HS-27A (cell line): ENCODE data around the gene PPP1R7.
"Not testable (repeated sequence)": the region's sequence is repeated elsewhere in the genome, so short reads cannot be mapped to it uniquely, and the experiment has no call there.

Experiments
- DNase-seq: peaks from one replicate; pipeline ENCODE4 v3.0.0-alpha.2; 2012; ENCODE audit warnings: low read depth, missing footprints

PPP1R7 gene, protein sequence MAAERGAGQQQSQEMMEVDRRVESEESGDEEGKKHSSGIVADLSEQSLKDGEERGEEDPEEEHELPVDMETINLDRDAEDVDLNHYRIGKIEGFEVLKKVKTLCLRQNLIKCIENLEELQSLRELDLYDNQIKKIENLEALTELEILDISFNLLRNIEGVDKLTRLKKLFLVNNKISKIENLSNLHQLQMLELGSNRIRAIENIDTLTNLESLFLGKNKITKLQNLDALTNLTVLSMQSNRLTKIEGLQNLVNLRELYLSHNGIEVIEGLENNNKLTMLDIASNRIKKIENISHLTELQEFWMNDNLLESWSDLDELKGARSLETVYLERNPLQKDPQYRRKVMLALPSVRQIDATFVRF

GRCh38 chr2:241149925-241150659, at the start of gene PPP1R7:
Gene PPP1R7, plus strand, starts transcription at chr2:241150467. Its CDS starts 29 bp downstream, at chr2:241150496.
- DNase-seq, result peak; percentile 26

- peak; percentile 9 for DNase-seq
These were observed 47.9 kb upstream of the PPP1R7 start, which contains the start of gene MTERF4 for GRCh38 chr2:241102239-241102803. Gene MTERF4, minus strand, starts transcription at chr2:241102287. Its CDS starts 14 bp downstream, at chr2:241102273.

DNA sequence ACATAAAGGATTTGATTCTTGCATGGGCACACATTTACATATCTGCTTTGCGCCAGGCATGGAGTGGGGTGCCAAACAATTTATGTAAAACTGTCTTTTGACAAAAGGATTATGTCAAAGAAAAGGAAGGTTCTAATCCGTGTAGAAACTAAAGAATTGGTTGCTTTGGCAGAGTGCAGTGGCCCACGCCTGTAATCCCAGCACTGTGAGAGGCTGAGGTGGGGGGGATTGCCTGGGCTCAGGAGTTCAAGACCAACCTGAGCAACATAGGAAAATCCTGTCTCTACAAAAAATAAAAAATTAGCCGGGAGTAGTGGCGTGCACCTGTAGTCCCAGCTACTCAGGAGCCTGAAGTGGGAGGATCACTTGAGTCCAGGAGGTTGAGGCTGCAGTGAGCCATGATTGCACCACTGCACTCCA, 47.1 kb upstream of the PPP1R7 start:
- DNase-seq, result no peak

GRCh38 chr2:241104611-241105010, 45.7 kb upstream of the PPP1R7 start:
- not testable (repeated sequence) for DNase-seq

DNA sequence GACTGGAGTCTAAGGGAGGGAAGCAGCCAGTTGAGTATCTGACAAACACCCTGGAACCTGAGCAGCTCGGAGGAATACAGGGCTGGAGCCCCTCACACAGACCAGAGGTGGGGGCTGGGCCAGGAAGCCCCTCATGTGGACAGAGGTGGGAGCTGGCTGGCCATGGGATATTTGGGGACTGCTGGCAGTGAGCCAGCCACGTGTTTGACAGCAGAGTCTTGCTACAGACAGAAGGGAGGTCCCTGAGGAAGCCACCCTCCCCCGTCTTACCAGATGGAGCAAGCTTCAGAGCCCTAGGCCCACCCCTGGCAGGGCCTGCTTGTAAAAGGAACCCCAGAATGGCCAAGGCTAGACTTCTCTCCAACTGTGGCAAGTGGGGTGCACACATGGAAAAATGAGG, 44.6 kb upstream of the PPP1R7 start:
- no peak for DNase-seq

- DNase-seq, result no peak
These were observed 43.1 kb upstream of the PPP1R7 start for GRCh38 chr2:241107031-241107783.

- no peak for DNase-seq
These were observed 41.7 kb upstream of the PPP1R7 start for GRCh38 chr2:241108271-241109209.

GRCh38 chr2:241109210-241110088, 40.8 kb upstream of the PPP1R7 start:
- no peak for DNase-seq

DNA sequence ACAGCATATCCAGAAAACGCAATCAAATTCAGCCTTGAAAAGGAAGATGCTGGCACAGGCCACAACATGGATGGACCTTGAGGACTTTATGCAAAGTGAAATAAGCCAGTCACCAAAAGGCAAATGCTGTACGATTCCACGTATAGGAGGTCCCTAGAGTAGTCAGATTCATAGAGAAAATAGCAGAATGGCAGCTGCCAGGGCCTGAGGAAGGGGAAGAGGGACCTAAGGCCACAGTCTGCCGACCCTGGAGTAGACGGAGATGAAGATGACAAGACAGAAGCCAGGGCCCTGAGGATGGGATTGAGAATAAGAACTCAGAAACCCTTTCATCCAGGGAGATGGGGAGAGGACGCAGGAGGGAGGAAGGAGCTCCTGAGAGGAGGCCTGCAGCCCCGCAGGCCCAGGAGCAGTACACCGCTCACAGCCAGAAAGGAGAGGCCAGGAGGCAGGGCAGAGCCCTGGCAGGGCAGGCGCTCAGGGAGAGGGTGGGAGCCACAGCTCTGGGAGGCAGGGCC, 40.1 kb upstream of the PPP1R7 start:
- DNase-seq, result no peak

- DNase-seq, result no peak
These were observed 39.4 kb upstream of the PPP1R7 start for GRCh38 chr2:241110607-241111439.

DNA sequence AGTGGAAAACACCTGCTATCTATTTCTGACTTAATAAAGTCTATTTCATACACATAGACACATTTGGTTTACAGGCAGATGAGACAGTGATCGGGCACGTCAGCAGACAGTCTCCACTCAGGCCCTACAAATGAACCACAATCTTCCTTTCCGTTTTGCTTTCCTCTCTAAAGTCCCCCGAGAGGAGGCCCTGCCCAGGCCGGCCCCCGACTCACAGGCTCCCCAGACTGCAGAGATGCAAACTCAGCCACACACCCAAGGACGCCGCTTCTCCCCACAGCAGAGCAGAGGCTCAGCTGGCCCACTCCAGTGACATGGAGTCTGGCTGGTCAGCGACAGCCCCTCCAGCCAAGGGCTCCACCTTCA, 38.8 kb upstream of the PPP1R7 start:
- no peak for DNase-seq

DNA sequence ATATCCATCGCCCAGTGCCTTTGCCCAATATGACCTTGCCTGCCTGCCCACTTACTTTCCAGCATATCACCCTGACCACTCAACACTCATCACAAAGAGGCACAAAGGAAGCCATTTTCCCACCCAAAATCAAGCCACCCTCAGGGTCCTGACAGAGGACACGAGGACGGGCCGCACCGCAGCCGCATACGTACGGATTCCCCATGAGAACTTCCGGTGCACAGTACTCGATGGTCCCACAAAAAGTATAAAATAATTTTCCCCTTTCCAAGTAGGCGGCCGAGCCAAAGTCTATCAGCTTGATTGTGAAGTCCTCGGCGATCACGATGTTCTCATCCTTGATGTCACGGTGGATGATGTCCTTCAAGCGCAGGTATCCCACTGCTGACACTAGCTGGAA, 38.2 kb upstream of the PPP1R7 start:
- DNase-seq, result no peak

DNA sequence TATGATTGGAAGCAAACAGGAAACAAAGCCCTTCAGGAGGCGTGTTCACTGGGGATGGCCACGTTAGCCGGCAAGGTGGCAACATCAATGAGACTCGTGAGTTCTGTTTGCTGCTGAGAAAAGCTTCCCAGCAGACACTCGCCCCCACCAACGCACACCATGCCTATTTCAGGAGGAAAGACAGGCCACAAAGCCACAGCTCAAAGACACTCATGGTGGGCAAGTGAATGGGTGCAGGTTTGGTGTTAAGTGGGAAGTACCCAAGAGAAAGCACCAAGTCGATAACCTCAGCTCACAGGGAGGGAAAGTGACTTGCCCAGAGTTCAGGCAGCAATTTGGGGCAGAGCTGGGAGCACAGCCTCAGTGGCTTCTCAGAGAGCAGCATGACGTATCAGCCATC, 37.7 kb upstream of the PPP1R7 start:
- no peak for DNase-seq

DNA sequence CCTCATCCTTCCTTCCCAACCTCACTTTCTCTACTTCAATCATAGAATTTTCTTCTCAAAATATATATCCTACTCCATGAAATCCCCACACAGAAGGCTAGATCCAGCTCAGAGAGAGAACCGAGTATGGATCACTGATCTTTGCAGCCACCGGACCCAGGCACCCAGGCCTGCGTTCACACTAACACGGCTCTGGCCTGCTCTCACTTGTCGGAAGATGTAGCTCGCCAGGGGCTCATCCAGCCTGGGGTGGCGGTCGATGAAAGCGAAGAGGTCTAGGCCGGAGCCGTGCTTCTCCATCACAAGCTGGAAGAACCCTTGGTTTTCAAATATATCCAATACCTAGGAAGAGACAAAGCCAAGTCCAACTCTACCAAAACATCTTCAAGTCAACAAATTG, 35.4 kb upstream of the PPP1R7 start:
- no peak for DNase-seq

DNA sequence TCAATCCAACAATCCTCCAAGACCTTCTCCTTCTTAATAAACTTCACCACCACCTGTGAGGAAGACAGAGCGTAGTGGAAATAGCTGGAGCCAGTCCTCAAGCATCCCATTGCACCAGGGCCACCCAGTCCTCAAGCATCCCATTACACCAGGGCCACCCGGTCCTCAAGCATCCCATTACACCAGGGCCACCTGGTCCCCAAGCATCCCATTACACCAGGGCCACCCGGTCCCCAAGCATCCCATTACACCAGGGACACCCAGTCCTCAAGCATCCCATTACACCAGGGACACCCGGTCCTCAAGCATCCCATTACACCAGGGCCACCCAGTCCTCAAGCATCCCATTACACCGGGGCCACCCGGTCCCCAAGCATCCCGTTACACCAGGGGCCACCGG, 34.9 kb upstream of the PPP1R7 start:
- no peak for DNase-seq

GRCh38 chr2:241116606-241117560, 33.4 kb upstream of the PPP1R7 start:
- no peak for DNase-seq

DNA sequence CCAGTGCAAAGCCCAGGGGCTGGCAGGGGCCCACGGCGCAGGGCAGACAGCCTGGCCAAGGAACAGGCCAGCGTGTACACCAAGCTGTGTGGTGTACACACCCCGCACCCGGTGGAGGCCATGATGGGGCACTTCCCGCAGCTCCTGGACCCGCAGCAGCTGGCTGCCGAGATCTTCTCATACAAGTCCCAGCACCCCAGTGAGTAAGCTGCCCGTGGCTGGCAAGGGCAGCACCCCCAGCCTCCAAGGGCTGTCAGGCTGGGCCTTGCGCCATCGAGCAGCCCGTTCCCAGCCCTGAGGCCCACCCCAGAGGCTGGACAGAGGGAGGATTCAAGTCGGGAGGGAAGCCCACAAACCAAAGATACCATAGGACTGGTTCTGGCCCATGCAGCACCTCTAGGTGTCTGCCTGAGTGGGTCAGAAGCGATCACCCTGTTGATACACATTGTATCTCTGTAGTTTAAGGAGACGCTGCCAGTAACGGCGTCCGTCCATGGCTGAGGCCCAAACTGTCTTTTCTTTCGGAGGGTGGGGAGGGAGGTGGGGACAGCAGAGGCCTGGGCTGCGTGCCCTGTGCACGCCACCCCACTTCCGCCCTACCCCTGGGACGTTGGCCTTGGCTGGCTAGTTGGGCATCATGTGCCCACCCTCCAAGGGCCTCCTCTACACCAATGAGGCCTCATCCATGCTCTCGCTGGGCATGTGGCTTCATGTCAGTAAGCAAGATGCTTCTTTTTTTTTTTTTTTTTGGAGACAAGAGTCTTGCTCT, 31.3 kb upstream of the PPP1R7 start:
- no peak for DNase-seq
